Gastroesophageal sphincter (tissue), 4 donors: ENCODE data around the gene XAB2. TPM values are rescaled to one million over a fixed set of nuclear protein-coding genes. Genes with fewer than 3 reads are reported as not detected.

Source experiments
- ATAC-seq: fragments of 150-250 bp; one replicate; pipeline ENCODE4 v1.9.1; 2016; ENCODE audit warnings: mild to moderate bottlenecking, moderate library complexity
- H3K27ac ChIP-seq, 4 donors: fragments of 200-600 bp; sonication (generic) in 3 of 4; 1 replicate in 3 of 4; 2 replicates in 1 of 4; pipeline ENCODE4 v1.5.1; 2016 to 2019
- H3K27me3 ChIP-seq: fragments of 200-600 bp; sonication (generic); one replicate; pipeline ENCODE4 v1.5.1; 2019
- H3K36me3 ChIP-seq, 2 donors: fragments of 200-600 bp; sonication (generic); one replicate each; pipeline ENCODE4 v1.5.1; 2019; ENCODE audit warnings: control low read depth in 1 of 2
- H3K4me1 ChIP-seq, 3 donors: fragments of 200-600 bp; sonication (generic); 1 replicate in 2 of 3; 2 replicates in 1 of 3; pipeline ENCODE4 v1.5.1; 2016 to 2019; ENCODE audit warnings: control low read depth in 2 of 3
- H3K4me3 ChIP-seq, 2 donors: fragments of 200-600 bp; sonication (generic); one replicate each; pipeline ENCODE4 v1.5.1; 2019; ENCODE audit warnings: mild to moderate bottlenecking in 1 of 2, moderate library complexity in 1 of 2
- H3K9me3 ChIP-seq, 3 donors: fragments of 200-600 bp; sonication (generic); one replicate each; pipeline ENCODE4 v1.5.1; 2017 to 2019; ENCODE audit warnings: control low read depth in 2 of 3
- CTCF ChIP-seq, 4 experiments: fragments of 200-600 bp in 2 of 4; fragments of 450-650 bp in 2 of 4; sonication (generic) in 1 of 4; IDR thresholded peaks; one replicate each; pipeline ENCODE4 v1.5.1; 2017 to 2019; ENCODE audit warnings: antibody characterized with exemption in 4 of 4, mild to moderate bottlenecking in 2 of 4, moderate library complexity in 2 of 4
- EP300 ChIP-seq: sonication (generic); formaldehyde crosslinking; IDR thresholded peaks from one replicate; pipeline ENCODE4 v1.6.1; 2017; ENCODE audit warnings: antibody characterized with exemption, mild to moderate bottlenecking
- POLR2A ChIP-seq, 2 donors: fragments of 450-650 bp; IDR thresholded peaks; one replicate each; pipeline ENCODE4 v1.6.1; 2017; ENCODE audit warnings: antibody characterized with exemption in 2 of 2, mild to moderate bottlenecking in 2 of 2, moderate library complexity in 1 of 2
- POLR2AphosphoS5 ChIP-seq: sonication (generic); formaldehyde crosslinking; IDR thresholded peaks from one replicate; pipeline ENCODE4 v1.6.1; 2017; ENCODE audit warnings: antibody characterized with exemption
- WGBS, 2 donors: methylation state at CpG; one replicate each; pipeline ENCODE4 v1.1.5; 2018; ENCODE audit warnings: low coverage in 1 of 2; 5-methylcytosine and 5-hydroxymethylcytosine counted together
- total RNA-seq, 4 donors: library from RNA; depleted of rRNA; stranded (reverse); fragments of >200 nt; gene quantifications; one replicate each; pipeline ENCODE4 v1.1.0, GENCODE V29; 2016

The XAB2 gene
- total RNA-seq, 4 donors from 2014 or later, result 36.7 to 50.6 (median 42.5) TPM

DNA sequence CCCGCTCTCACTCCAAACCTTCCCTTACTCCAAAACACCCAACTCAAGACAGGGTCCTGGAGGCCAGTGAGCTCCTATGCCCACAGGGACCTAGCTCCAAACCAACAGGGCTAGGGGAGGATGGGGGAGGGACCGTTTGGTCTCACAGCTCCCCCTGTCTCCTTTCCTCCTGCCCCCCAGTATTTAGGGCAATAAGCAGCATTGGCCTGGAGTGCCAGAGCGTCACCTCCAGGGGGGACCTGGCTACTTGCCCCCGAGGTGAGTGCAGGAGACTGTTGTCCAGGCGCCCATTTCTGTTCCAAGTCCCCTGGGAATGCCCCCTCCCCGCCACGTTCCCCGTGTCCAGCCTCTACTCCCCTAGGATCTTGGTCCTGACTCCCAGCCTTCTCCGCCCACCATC is 40.3 kb upstream of the XAB2 start:
- Histone ChIP-seq H3K27ac (no peak overlapping the region), H3K9me3 (peaks cover 0 to 7% (median 0%) of the 10 kb centered on the region in 3 donors), H3K4me3 (no peak overlapping the region), H3K4me1 (no peaks in the 10 kb centered on the region), H3K36me3 (no peaks in the 10 kb centered on the region), H3K27me3 (peaks cover 88% of the 10 kb centered on the region)
- ATAC-seq, result no peak
- no peak for TF ChIP-seq EP300
- no peak for TF ChIP-seq POLR2AphosphoS5
- no peak for TF ChIP-seq CTCF (IDR thresholded peaks at IDR 0.05)
- 25 to 29% methylated on average over 4 to 8 of the region's 9 CpGs for WGBS, 2 donors

DNA sequence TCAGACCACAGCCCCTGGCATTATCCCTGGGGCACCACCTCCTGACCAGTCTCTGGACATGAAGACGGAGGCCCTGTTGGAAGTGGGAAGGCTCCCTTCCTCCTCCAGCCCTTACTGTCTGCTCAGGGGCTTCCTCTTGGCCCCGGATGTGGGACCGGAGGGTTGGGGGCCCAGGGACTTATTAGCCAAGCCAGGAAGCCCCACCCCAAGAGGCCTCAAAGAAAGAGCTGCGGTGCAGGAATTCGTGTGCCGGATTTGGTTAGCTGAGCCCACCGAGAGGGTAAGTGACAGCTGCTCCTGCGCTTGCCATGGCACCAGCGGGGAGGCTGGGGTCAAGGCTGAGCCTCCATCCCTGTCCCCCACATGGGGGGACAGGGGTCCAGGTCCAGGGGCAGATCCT is 39.5 kb upstream of the XAB2 start, which contains the start of gene RETN:
RETN (plus strand) TSS at position 208 of the 400 bp plus-strand sequence. CDS start 278 bp downstream, outside the sequence.
- no peak for ATAC-seq
- peaks cover 0 to 4% (median 0%) of the 10 kb centered on the region in 3 donors for H3K9me3 ChIP-seq

DNA sequence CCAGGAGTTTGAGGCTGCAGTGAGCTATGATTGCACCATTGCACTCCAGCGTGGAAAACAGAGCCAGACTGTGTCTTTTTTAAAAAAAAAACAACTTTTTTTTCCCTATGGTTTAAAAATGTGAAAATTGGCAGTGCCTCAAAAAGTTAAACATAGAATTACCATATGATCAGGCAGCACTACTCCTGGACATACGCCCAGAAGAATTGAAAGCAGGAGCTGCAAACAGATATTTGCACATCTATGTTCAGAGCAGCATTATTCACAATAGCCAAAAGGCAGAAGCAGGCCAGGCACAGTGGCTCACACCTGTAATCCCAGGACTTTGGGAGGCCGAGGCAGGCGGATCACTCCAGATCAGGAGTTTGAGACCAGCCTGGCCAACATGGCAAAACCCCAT is 35.7 kb upstream of the XAB2 start:
- Histone ChIP-seq H3K4me3 (no peak overlapping the region), H3K27me3 (peaks cover 84% of the 10 kb centered on the region), H3K36me3 (no peaks in the 10 kb centered on the region), H3K9me3 (no peaks in the 10 kb centered on the region), H3K27ac (no peak overlapping the region), H3K4me1 (no peaks in the 10 kb centered on the region)
- 11 to 38% methylated on average over 4 of the region's 4 CpGs for WGBS, 2 donors
- ATAC-seq, result no peak
- TF ChIP-seq EP300, result no peak
- TF ChIP-seq POLR2A (IDR thresholded peaks at IDR 0.05), result no peak
- no peak for TF ChIP-seq POLR2AphosphoS5
- TF ChIP-seq CTCF (IDR thresholded peaks at IDR 0.05), result no peak

More for the DNA sequence above, 39.5 kb upstream of the XAB2 start, which contains the start of gene RETN:
- Histone ChIP-seq H3K4me1 (no peaks in the 10 kb centered on the region), H3K27ac (no peak within 1 kb of the TSS), H3K27me3 (peaks cover 89% of the 10 kb centered on the region), H3K4me3 (no peak within 1 kb of the TSS), H3K36me3 (no peaks in the 10 kb centered on the region)
- WGBS, 2 donors, result no CpG with 5 or more reads among the region's 9 CpGs
- no peak for TF ChIP-seq EP300
- no peak for TF ChIP-seq CTCF (IDR thresholded peaks at IDR 0.05)
- TF ChIP-seq POLR2AphosphoS5, result no peak
- no peak for TF ChIP-seq POLR2A (IDR thresholded peaks at IDR 0.05)

DNA sequence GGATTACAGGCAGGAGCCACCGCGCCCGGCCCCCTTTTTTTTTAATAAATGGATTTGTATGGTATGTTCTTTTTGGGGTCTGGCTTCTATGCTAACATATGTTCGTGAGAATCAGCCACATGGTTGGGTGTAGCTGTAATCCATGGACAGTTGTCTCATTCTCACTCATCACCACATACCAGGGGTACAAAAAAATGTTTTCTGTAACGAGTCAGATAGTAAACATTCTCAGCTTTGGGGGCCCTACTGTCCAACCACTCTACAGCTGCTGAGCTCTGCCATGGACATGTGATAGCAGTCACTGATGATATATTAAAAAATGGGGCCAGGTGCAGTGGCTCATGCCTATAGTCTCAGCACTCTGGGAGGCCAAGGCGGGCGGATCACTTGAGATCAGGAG is 34.4 kb upstream of the XAB2 start:
- TF ChIP-seq CTCF (IDR thresholded peaks at IDR 0.05), result no peak
- TF ChIP-seq EP300, result no peak
- TF ChIP-seq POLR2A (IDR thresholded peaks at IDR 0.05), result no peak
- no peak for TF ChIP-seq POLR2AphosphoS5
- no peak for ATAC-seq
- Histone ChIP-seq H3K4me1 (no peaks in the 10 kb centered on the region), H3K36me3 (no peaks in the 10 kb centered on the region), H3K27ac (no peak overlapping the region), H3K27me3 (peaks cover 83% of the 10 kb centered on the region), H3K4me3 (no peak overlapping the region), H3K9me3 (no peaks in the 10 kb centered on the region)
- WGBS, 2 donors, result 37 to 65% methylated on average over 2 to 7 of the region's 7 CpGs

DNA sequence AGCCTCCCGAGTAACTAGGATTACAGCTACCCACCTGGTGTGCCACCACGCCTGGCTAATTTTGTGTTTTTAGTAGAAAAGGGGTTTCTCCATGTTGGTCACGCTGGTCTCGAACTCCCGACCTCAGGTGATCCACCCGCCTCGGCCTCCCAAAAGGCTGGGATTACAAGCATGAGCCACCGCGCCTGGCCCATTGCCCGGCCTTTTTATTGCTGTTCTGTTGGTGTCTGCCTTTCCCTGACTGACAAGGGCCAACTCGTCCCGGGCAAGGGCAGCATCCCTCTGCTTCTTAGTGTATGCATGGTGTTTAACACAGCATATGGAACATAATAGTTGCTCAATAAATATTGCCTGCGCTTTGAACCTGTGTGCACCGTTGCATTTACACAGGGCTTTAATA is 33.3 kb upstream of the XAB2 start:
- TF ChIP-seq CTCF (IDR thresholded peaks at IDR 0.05) (no peak), POLR2AphosphoS5 (no peak), EP300 (no peak), POLR2A (IDR thresholded peaks at IDR 0.05) (no peak)

More for the DNA sequence above, 33.3 kb upstream of the XAB2 start:
- ATAC-seq, result no peak
- H3K4me1 ChIP-seq, result no peaks in the 10 kb centered on the region
- no peak overlapping the region for H3K4me3 ChIP-seq
- H3K27ac ChIP-seq, result no peak overlapping the region
- H3K9me3 ChIP-seq, result no peaks in the 10 kb centered on the region
- peaks cover 83% of the 10 kb centered on the region for H3K27me3 ChIP-seq
- WGBS, 2 donors, result 72 to 80% methylated on average over 4 to 11 of the region's 14 CpGs
- no peaks in the 10 kb centered on the region for H3K36me3 ChIP-seq
